ENCODE results near the gene MAP7. TPM values are rescaled to one million over a fixed set of nuclear protein-coding genes. Genes with fewer than 3 reads are reported as not detected.

Gene MAP7
- total RNA-seq, 1 donor from 2014 or later = 0.35 TPM

DNA sequence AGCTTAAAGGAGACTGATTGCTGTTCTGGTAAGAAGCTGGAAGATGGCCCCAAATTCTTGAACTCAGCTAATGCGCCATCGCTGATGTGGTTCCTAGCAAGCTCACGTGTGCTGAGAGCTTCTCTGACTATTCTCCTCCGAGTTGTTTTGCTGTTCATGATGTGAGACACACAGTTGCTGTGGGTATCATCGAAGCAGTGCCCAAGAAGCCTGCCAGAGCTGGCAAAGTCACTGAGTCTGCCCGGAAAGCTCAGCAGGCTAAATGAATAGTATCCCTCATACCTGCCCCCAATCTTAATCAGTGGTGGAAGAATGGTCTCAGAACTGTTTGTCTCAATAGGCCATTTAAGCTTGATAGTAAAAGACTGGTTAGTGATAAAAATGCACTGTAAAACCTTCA lies 232.3 kb downstream of the MAP7 start:
- no peaks in the 10 kb centered on the region for H3K9me3 Mint-ChIP-seq
- no peaks in the 10 kb centered on the region for H3K4me1 Mint-ChIP-seq
- H3K27ac Mint-ChIP-seq = no peak overlapping the region
- no peaks in the 10 kb centered on the region for H3K36me3 Mint-ChIP-seq (ENCODE audit: low read depth)
- peaks cover 4% of the 10 kb centered on the region for H3K27me3 Mint-ChIP-seq
- intact Hi-C loops (cut with micrococcal nuclease) = loop anchor here (1.0 to 10.0 kb wide), 9 partner anchors 28 to 867 kb away; no protein-coding TSS in a partner anchor
- CTCF ChIA-PET = interaction anchor here (0.8 to 2.1 kb wide), 9 partner anchors 9 to 1743 kb away, joined by 3 to 18 read pairs (median 4); partner anchors contain the start of gene BCLAF1
- ATAC-seq (ENCODE audit: low read depth) (no peak), DNase-seq (no peak)
- TF ChIP-seq, protein P1, sequence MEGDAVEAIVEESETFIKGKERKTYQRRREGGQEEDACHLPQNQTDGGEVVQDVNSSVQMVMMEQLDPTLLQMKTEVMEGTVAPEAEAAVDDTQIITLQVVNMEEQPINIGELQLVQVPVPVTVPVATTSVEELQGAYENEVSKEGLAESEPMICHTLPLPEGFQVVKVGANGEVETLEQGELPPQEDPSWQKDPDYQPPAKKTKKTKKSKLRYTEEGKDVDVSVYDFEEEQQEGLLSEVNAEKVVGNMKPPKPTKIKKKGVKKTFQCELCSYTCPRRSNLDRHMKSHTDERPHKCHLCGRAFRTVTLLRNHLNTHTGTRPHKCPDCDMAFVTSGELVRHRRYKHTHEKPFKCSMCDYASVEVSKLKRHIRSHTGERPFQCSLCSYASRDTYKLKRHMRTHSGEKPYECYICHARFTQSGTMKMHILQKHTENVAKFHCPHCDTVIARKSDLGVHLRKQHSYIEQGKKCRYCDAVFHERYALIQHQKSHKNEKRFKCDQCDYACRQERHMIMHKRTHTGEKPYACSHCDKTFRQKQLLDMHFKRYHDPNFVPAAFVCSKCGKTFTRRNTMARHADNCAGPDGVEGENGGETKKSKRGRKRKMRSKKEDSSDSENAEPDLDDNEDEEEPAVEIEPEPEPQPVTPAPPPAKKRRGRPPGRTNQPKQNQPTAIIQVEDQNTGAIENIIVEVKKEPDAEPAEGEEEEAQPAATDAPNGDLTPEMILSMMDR (IDR thresholded peaks at IDR 0.05) = no peak
- POLR2A ChIA-PET = no interaction called here
- no peak overlapping the region for H3K4me3 Mint-ChIP-seq

DNA sequence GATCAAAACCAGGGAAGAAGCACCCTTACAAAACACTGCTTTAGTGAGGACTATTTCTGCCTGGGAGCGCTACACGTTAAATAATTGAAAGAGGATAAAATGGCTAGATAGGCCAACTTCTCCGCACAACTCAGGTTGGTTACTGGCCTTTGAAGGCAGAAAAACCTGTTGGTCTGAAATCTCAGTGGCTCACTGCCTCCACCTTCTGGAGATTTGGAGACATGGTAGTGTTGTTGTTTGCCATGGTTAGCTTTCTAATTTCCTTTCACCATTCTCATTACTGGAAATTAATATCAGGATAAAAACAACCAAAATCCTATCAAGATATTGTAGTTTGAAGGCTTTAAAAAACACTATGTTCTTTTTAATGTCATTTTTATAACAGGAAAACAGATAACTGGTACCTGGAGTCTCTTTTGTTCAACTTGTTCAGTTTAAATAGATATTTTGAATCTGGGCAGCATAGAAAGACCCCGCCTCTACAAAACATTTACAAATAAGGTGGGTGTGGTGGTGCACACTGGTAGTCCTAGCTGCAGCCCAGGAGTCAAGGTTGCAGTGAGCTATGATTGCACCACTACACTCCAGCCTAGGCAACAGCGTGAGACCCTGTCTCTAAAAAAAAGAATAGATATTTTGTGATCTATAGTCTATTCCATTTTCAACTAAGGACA lies 233.1 kb downstream of the MAP7 start:
- POLR2A ChIA-PET = interaction anchor here (1.1 kb wide), 1 partner anchor 27 kb away, joined by 9 read pairs; the partner anchor contains the start of gene BCLAF1
- Mint-ChIP-seq H3K9me3 (no peaks in the 10 kb centered on the region), H3K4me3 (no peak overlapping the region), H3K27me3 (peaks cover 4% of the 10 kb centered on the region), H3K27ac (no peak overlapping the region), H3K4me1 (no peaks in the 10 kb centered on the region), H3K36me3 (ENCODE audit: low read depth) (no peaks in the 10 kb centered on the region)
- CTCF ChIA-PET = interaction anchor here (0.6 to 2.1 kb wide), 13 partner anchors 10 to 1744 kb away, joined by 3 to 18 read pairs (median 3); partner anchors contain the start of gene BCLAF1
- intact Hi-C loops (cut with micrococcal nuclease) = loop anchor here (1.0 to 10.0 kb wide), 9 partner anchors 27 to 866 kb away; no protein-coding TSS in a partner anchor
- TF ChIP-seq, protein P1 (IDR thresholded peaks at IDR 0.05) = no peak
- ATAC-seq (ENCODE audit: low read depth) = peak; percentile 71
- DNase-seq = no peak

DNA sequence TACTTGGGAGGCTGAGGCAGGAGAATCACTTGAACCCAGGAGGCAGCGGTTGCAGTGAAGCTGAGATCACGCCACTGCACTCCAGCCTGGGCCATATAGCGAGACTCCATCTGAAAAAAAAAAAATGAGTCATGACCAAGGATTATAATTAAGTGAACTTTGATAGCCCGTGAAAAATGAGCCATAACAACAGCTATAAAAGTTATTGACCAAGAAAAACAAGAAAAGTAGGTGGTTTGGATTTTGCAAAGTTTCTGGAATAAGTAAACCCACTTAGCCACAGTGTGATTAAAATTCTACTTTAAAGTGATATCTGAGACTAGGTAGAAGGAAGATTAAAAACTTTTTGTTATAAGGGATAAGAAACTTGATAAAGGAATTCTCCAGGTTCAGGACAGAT lies 234.6 kb downstream of the MAP7 start:
- DNase-seq = no peak
- ChIA-PET CTCF (interaction anchor here (0.5 kb wide), 1 partner anchor 27 kb away, joined by 3 read pairs; no protein-coding TSS in a partner anchor), POLR2A (no interaction called here)
- no peaks in the 10 kb centered on the region for H3K9me3 Mint-ChIP-seq
- peaks cover 5% of the 10 kb centered on the region for H3K27me3 Mint-ChIP-seq
- intact Hi-C loops (cut with micrococcal nuclease) = loop anchor here (5.0 to 10.0 kb wide), 2 partner anchors 33 to 281 kb away; no protein-coding TSS in a partner anchor
- no peak for ATAC-seq (ENCODE audit: low read depth)
- H3K36me3 Mint-ChIP-seq (ENCODE audit: low read depth) = no peaks in the 10 kb centered on the region
- H3K4me1 Mint-ChIP-seq = no peaks in the 10 kb centered on the region
- no peak overlapping the region for H3K27ac Mint-ChIP-seq
- no peak overlapping the region for H3K4me3 Mint-ChIP-seq
- TF ChIP-seq, protein P1 (IDR thresholded peaks at IDR 0.05) = no peak

DNA sequence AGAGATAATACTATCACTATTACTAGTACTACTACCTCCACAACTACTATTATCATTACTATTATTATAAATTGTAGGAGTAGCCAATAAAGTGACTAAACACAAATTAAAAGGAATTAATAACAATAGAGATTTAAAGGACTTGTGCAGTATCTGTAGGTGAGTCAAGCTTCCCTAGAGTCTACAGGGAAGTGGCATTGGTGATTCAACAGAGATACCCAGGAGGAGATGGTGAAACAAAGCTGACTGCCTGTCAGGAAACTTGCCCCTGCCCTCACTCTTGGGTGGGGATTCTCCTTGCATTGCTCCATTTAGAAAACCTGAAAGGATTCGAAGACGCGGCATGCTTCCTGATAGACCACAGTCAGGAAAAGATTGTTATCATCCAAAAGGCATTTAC lies 237.2 kb downstream of the MAP7 start:
- Mint-ChIP-seq H3K4me3 (no peak overlapping the region), H3K36me3 (ENCODE audit: low read depth) (no peaks in the 10 kb centered on the region), H3K4me1 (no peaks in the 10 kb centered on the region), H3K9me3 (no peaks in the 10 kb centered on the region), H3K27me3 (peaks cover 5% of the 10 kb centered on the region), H3K27ac (no peak overlapping the region)
- ChIA-PET POLR2A (no interaction called here), CTCF (no interaction called here)
- DNase-seq (no peak), ATAC-seq (ENCODE audit: low read depth) (no peak)
- TF ChIP-seq, protein P1 (IDR thresholded peaks at IDR 0.05) = no peak
- intact Hi-C loops (cut with micrococcal nuclease) = loop anchor here (10.0 kb wide), 1 partner anchor 278 kb away; no protein-coding TSS in a partner anchor

DNA sequence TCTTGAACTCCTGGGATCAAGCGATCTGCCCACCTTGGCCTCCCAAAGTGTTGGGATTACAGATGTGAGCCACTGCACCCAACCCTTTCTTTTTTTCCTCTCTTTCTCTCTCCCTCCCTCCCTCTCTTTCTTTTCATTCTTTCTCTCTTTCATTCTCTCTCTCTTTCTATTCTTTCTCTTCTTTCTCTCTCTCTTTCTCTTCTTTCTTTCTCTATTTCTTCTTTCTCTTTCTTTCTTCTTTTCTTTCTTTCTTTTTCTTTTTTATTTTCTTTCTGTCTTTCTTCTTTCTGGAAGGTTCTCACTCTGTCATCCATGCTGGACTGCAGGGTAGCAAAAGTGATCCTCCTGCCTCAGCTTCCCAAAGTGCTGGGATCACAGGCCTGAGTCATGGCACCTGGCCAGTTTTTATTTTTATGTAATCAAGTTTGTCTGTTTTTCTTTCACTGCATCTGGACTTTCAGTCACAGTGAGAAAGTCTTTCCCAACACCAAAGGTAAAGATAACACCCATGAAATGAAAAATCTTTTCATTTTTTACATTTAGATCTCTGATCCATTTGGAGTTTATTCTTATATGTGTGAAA lies 240.4 kb downstream of the MAP7 start:
- intact Hi-C loops (cut with micrococcal nuclease) = loop anchor here (10.0 kb wide), 1 partner anchor 275 kb away; no protein-coding TSS in a partner anchor
- Mint-ChIP-seq H3K36me3 (ENCODE audit: low read depth) (no peaks in the 10 kb centered on the region), H3K27ac (no peak overlapping the region), H3K27me3 (peaks cover 4% of the 10 kb centered on the region), H3K9me3 (no peaks in the 10 kb centered on the region), H3K4me1 (no peaks in the 10 kb centered on the region), H3K4me3 (no peak overlapping the region)
- POLR2A ChIA-PET = no interaction called here
- TF ChIP-seq, protein P1 (IDR thresholded peaks at IDR 0.05) = no peak
- DNase-seq (no peak), ATAC-seq (ENCODE audit: low read depth) (no peak)
- CTCF ChIA-PET = no interaction called here

All from activated B cell treated with CpG ODN at 0.5 μM for 24 hours (primary cell).